CD14-positive monocyte (primary cell): Measurements from ENCODE around the gene BOC. TPM values are rescaled to one million over a fixed set of nuclear protein-coding genes. Genes with fewer than 3 reads are reported as not detected.

Experiments used
- DNase-seq, 3 donors: peaks; one replicate each; pipeline ENCODE4 v3.0.0-alpha.2; 2011 to 2022
- H2AFZ ChIP-seq: 2 replicates; pipeline ENCODE4 v1.6.0; 2012; ENCODE audit warnings: mild to moderate bottlenecking, low read depth, low read length, inconsistent platforms; ENCODE audit not compliant: insufficient read depth, poor library complexity, severe bottlenecking
- H3K27ac ChIP-seq, 2 donors: 1 replicate in 1 of 2; 2 replicates in 1 of 2; pipeline ENCODE4 v1.5.1; 2012 to 2013; ENCODE audit warnings: low read length in 2 of 2, control low read depth in 1 of 2, inconsistent platforms in 1 of 2, low read depth in 1 of 2, mild to moderate bottlenecking in 1 of 2
- H3K27me3 ChIP-seq, 2 donors: one replicate each; pipeline versions ENCODE4 v1.6.0 to v1.6.1; 2011 to 2013; ENCODE audit warnings: low read length in 2 of 2; ENCODE audit not compliant: control insufficient read depth in 2 of 2, insufficient read depth in 2 of 2
- H3K36me3 ChIP-seq, 2 donors: replicated peaks in 1 of 2; 1 replicate in 1 of 2; 2 replicates in 1 of 2; pipeline versions ENCODE4 v1.5.1 to v1.6.1; 2012 to 2013; ENCODE audit warnings: low read length in 2 of 2, control low read depth in 1 of 2, inconsistent platforms in 1 of 2, mild to moderate bottlenecking in 1 of 2; ENCODE audit not compliant: insufficient read depth in 2 of 2, control insufficient read depth in 1 of 2
- H3K4me1 ChIP-seq, 2 donors: 1 replicate in 1 of 2; 2 replicates in 1 of 2; pipeline versions ENCODE4 v1.5.1 to v1.6.1; 2012 to 2013; ENCODE audit warnings: low read length in 2 of 2, control low read depth in 1 of 2, inconsistent platforms in 1 of 2, mild to moderate bottlenecking in 1 of 2, moderate library complexity in 1 of 2; ENCODE audit not compliant: insufficient read depth in 2 of 2, control insufficient read depth in 1 of 2
- H3K4me2 ChIP-seq: replicated peaks from 2 replicates; pipeline ENCODE3; 2012; ENCODE audit warnings: low read length, moderate library complexity, mild to moderate bottlenecking; ENCODE audit not compliant: poor library complexity, severe bottlenecking; ENCODE audit errors: extremely low read depth
- H3K4me3 ChIP-seq, 3 experiments: fragments of 200-600 bp in 1 of 3; sonication (generic) in 1 of 3; replicated peaks in 1 of 3; 1 replicate in 2 of 3; 2 replicates in 1 of 3; pipeline ENCODE4 v1.5.1; 2011 to 2013; ENCODE audit warnings: low read length in 3 of 3, mild to moderate bottlenecking in 3 of 3, control low read depth in 2 of 3, low read depth in 2 of 3, inconsistent platforms in 1 of 3, moderate library complexity in 1 of 3
- H3K79me2 ChIP-seq: 2 replicates; pipeline ENCODE4 v1.6.0; 2012; ENCODE audit warnings: mild to moderate bottlenecking, control low read depth, inconsistent platforms, low read length, moderate library complexity; ENCODE audit not compliant: insufficient read depth
- H3K9ac ChIP-seq: 2 replicates; pipeline ENCODE4 v1.6.0; 2017; ENCODE audit warnings: low read length, mild to moderate bottlenecking; ENCODE audit not compliant: insufficient read depth, poor library complexity, severe bottlenecking
- H3K9me3 ChIP-seq, 2 donors: replicated peaks in 1 of 2; 1 replicate in 1 of 2; 2 replicates in 1 of 2; pipeline versions ENCODE4 v1.5.1 to v1.6.1; 2012 to 2013; ENCODE audit warnings: low read length in 2 of 2, control low read depth in 1 of 2; ENCODE audit not compliant: control insufficient read depth in 1 of 2, insufficient read depth in 1 of 2
- H4K20me1 ChIP-seq: 2 replicates; pipeline ENCODE4 v1.6.0; 2012; ENCODE audit warnings: mild to moderate bottlenecking, low read length, control low read depth, moderate library complexity; ENCODE audit not compliant: insufficient read depth
- H3K27ac Mint-ChIP-seq, 7 donors: one replicate each; pipeline ENCODE4 v1.8.0; 2020; ENCODE audit warnings: mild to moderate bottlenecking in 7 of 7, mixed read lengths in 7 of 7, moderate library complexity in 6 of 7, inconsistent platforms in 2 of 7
- H3K27me3 Mint-ChIP-seq, 3 donors: one replicate each; pipeline ENCODE4 v1.8.0; 2021 to 2022; ENCODE audit warnings: low read depth in 3 of 3, mild to moderate bottlenecking in 3 of 3, mixed read lengths in 3 of 3, moderate library complexity in 3 of 3, inconsistent platforms in 1 of 3
- H3K36me3 Mint-ChIP-seq, 2 donors: one replicate each; pipeline ENCODE4 v1.8.0; 2020; ENCODE audit warnings: mixed read lengths in 2 of 2, inconsistent platforms in 1 of 2, mild to moderate bottlenecking in 1 of 2
- H3K4me1 Mint-ChIP-seq: one replicate; pipeline ENCODE4 v1.8.0; 2020; ENCODE audit warnings: mild to moderate bottlenecking, mixed read lengths
- H3K4me3 Mint-ChIP-seq, 2 donors: one replicate each; pipeline ENCODE4 v1.8.0; 2020; ENCODE audit warnings: mild to moderate bottlenecking in 2 of 2, mixed read lengths in 2 of 2, moderate library complexity in 1 of 2
- H3K9me3 Mint-ChIP-seq, 7 donors: one replicate each; pipeline ENCODE4 v1.8.0; 2020 to 2022; ENCODE audit warnings: mixed read lengths in 7 of 7, mild to moderate bottlenecking in 6 of 7, moderate library complexity in 6 of 7, inconsistent platforms in 2 of 7
- WGBS: methylation state at CpG from one replicate; pipeline ENCODE4 v1.1.5; 2013; ENCODE audit warnings: missing lambda C conversion rate; ENCODE audit not compliant: insufficient coverage; 5-methylcytosine and 5-hydroxymethylcytosine counted together
- intact Hi-C, 2 donors: fragments of 100-400 bp; cut with micrococcal nuclease; formaldehyde crosslinking; loops; one replicate each; pipeline versions ENCODE4 v1.15.0 to v1.15.1; 2023
- polyA plus RNA-seq, 3 donors: library from polyadenylated mRNA; depleted of rRNA in 1 of 3; unstranded in 2 of 3; stranded (reverse) in 1 of 3; fragments of 300-500 nt in 2 of 3; fragments of >200 nt in 1 of 3; fragmentation: Illumina TruSeq in 2 of 3; gene quantifications; 1 replicate in 2 of 3; 2 replicates in 1 of 3; pipeline ENCODE4 v1.2.3, GENCODE V29; 2012 to 2021
- TF ChIP-seq, protein P1 (sequence below): fragments of 200-600 bp; IDR thresholded peaks from one replicate; pipeline ENCODE4 v1.8.0; 2022; ENCODE audit warnings: antibody characterized with exemption, mild to moderate bottlenecking

The BOC gene
- polyA plus RNA-seq, 3 donors: not detected

DNA sequence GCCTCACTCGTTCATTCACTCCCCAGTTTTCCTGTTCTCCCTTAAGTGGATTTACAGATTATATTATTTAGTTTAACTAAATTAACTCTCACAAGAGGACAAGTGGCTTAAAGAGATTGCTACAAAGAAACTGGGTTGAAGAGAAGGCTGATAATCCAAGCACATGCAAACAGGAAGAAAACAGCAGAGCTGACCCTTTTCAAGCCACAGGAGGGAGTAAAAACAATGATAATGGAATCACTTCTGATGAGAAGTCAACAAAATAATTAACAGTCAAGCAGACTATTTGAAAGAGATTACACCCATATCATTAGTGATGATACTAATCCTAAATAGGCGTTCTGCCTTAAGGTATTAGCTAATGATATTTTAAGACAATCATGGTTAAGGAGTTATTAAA is 31.7 kb downstream of the BOC start:
- H4K20me1 ChIP-seq: no peaks in the 10 kb centered on the region
- no peak for DNase-seq
- H3K27ac Mint-ChIP-seq: no peak overlapping the region
- H3K9me3 Mint-ChIP-seq: peaks cover 0 to 4% (median 0%) of the 10 kb centered on the region in 7 donors
- H3K27me3 Mint-ChIP-seq: peaks cover 0 to 9% (median 3%) of the 10 kb centered on the region in 3 donors
- no peaks in the 10 kb centered on the region for H3K79me2 ChIP-seq
- H3K36me3 Mint-ChIP-seq: no peaks in the 10 kb centered on the region
- no peaks in the 10 kb centered on the region for H3K36me3 ChIP-seq
- H3K4me1 ChIP-seq: peaks cover 0 to 8% of the 10 kb centered on the region in 2 donors
- no peak overlapping the region for H3K9ac ChIP-seq
- no peak overlapping the region for H3K4me3 ChIP-seq
- no peak overlapping the region for H3K4me2 ChIP-seq
- H3K27me3 ChIP-seq: no peaks in the 10 kb centered on the region
- WGBS: no CpG with 5 or more reads among the region's 2 CpGs
- no peak overlapping the region for H3K4me3 Mint-ChIP-seq
- TF ChIP-seq, protein P1, sequence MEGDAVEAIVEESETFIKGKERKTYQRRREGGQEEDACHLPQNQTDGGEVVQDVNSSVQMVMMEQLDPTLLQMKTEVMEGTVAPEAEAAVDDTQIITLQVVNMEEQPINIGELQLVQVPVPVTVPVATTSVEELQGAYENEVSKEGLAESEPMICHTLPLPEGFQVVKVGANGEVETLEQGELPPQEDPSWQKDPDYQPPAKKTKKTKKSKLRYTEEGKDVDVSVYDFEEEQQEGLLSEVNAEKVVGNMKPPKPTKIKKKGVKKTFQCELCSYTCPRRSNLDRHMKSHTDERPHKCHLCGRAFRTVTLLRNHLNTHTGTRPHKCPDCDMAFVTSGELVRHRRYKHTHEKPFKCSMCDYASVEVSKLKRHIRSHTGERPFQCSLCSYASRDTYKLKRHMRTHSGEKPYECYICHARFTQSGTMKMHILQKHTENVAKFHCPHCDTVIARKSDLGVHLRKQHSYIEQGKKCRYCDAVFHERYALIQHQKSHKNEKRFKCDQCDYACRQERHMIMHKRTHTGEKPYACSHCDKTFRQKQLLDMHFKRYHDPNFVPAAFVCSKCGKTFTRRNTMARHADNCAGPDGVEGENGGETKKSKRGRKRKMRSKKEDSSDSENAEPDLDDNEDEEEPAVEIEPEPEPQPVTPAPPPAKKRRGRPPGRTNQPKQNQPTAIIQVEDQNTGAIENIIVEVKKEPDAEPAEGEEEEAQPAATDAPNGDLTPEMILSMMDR: no peak
- no peak overlapping the region for H3K27ac ChIP-seq
- H2AFZ ChIP-seq: no peak overlapping the region
- intact Hi-C loops: no loop called here
- H3K4me1 Mint-ChIP-seq: peaks cover 24% of the 10 kb centered on the region
- H3K9me3 ChIP-seq: no peaks in the 10 kb centered on the region

DNA sequence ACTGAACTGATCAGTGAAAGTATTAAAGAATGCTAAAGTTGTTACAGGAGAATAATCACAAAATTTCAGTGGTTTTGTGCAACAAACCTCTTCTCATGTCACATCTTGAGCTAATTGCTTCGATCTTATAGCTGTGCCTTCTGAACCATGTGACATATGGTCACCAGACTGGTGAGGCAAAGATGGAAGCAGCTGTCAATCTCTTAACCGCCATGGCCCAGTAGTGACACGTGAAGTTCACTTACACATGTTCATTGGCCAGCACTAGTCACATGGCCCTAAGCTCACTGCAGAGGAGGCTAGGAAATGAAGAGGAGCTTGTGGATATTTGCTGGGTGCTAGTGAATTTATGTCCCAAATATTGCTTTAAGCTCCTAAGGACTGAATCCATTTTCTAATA is 32.5 kb downstream of the BOC start:
- Mint-ChIP-seq H3K4me3 (no peak overlapping the region), H3K27ac (no peak overlapping the region), H3K9me3 (peaks cover 0 to 4% (median 0%) of the 10 kb centered on the region in 7 donors), H3K4me1 (peaks cover 24% of the 10 kb centered on the region), H3K27me3 (peaks cover 0 to 10% (median 3%) of the 10 kb centered on the region in 3 donors), H3K36me3 (no peaks in the 10 kb centered on the region)
- Histone ChIP-seq H3K79me2 (no peaks in the 10 kb centered on the region), H3K4me1 (peaks cover 0 to 8% of the 10 kb centered on the region in 2 donors), H3K4me3 (no peak overlapping the region), H3K36me3 (no peaks in the 10 kb centered on the region), H3K9me3 (no peaks in the 10 kb centered on the region), H3K4me2 (no peak overlapping the region), H4K20me1 (no peaks in the 10 kb centered on the region), H3K9ac (no peak overlapping the region), H3K27ac (no peak overlapping the region), H3K27me3 (no peaks in the 10 kb centered on the region), H2AFZ (no peak overlapping the region)
- TF ChIP-seq, protein P1: no peak
- no peak for DNase-seq
- intact Hi-C loops: no loop called here
- WGBS: 83% methylated on average over 2 of the region's 3 CpGs
